ENCODE results near the gene PRLR. TPM values are rescaled to one million over a fixed set of nuclear protein-coding genes. Genes with fewer than 3 reads are reported as not detected.

Gene PRLR
- total RNA-seq, 4 donors from 2014 or later, result 9.1 to 69.5 (median 54.1) TPM

DNA sequence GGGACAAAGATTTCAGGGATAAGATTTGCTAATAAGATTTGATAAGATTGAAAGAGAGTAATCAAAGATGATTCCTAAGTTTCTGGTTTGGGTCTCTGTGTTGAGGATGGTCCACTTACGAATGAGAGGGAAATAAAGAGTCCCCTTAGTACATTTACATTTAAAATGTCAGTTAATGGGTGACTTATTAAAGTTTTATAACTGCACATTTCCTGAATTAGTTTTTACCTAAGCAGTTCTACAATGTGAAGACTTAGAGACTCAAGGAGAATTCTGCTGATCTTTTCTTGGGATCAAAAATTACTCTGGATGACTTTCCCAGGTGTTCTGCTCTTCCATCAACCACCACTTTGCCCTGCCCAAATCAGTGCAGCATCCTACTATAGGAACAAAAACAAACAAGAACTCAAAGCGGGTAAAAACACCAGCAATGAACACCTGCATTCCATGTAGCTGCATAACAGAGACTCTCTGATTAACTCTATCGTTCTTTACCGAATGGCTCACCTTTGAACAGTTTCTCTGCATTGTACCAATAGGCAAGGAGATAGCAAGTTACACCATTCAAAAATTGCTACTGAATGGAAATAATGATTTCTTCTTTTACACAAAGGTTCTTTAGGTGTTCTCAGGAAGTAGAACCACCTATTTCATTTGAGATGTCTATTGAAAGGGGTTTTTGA, 65.3 kb downstream of the PRLR start:
- TF ChIP-seq POLR2A (IDR thresholded peaks at IDR 0.05) (no peak), CTCF (IDR thresholded peaks at IDR 0.05) (no peak)

GRCh38 chr5:35163710-35164033, 66.6 kb downstream of the PRLR start:
- H3K4me3 ChIP-seq, result no peak overlapping the region
- H3K4me1 ChIP-seq, result peaks cover 0 to 10% (median 0%) of the 10 kb centered on the region in 4 donors

More for the DNA sequence above, 65.3 kb downstream of the PRLR start:
- peaks cover 0 to 5% (median 0%) of the 10 kb centered on the region in 3 donors for H3K36me3 ChIP-seq
- H3K27ac ChIP-seq, result no peak overlapping the region
- DNase-seq, result no peak
- no peaks in the 10 kb centered on the region for H3K27me3 ChIP-seq
- peaks cover 0 to 4% (median 0%) of the 10 kb centered on the region in 4 donors for H3K4me1 ChIP-seq
- no peaks in the 10 kb centered on the region for H3K9me3 ChIP-seq
- no peak overlapping the region for H3K4me3 ChIP-seq

GRCh38 chr5:35162848-35163709, 67.2 kb downstream of the PRLR start:
- no peaks in the 10 kb centered on the region for H3K27me3 ChIP-seq
- H3K4me1 ChIP-seq, result peaks cover 0 to 16% (median 0%) of the 10 kb centered on the region in 4 donors
- no peak for DNase-seq
- H3K36me3 ChIP-seq, result peaks cover 0 to 5% (median 0%) of the 10 kb centered on the region in 3 donors
- TF ChIP-seq CTCF (IDR thresholded peaks at IDR 0.05) (no peak), POLR2A (IDR thresholded peaks at IDR 0.05) (no peak)
- no peak overlapping the region for H3K4me3 ChIP-seq
- H3K9me3 ChIP-seq, result no peaks in the 10 kb centered on the region
- no peak overlapping the region for H3K27ac ChIP-seq

More at GRCh38 chr5:35163710-35164033, 66.6 kb downstream of the PRLR start:
- DNase-seq, result no peak
- no peak overlapping the region for H3K27ac ChIP-seq
- H3K36me3 ChIP-seq, result peaks cover 0 to 5% (median 0%) of the 10 kb centered on the region in 3 donors
- H3K27me3 ChIP-seq, result no peaks in the 10 kb centered on the region
- TF ChIP-seq POLR2A (IDR thresholded peaks at IDR 0.05), result no peak
- no peak for TF ChIP-seq CTCF (IDR thresholded peaks at IDR 0.05)
- no peaks in the 10 kb centered on the region for H3K9me3 ChIP-seq

- H3K27ac ChIP-seq, result no peak overlapping the region
- DNase-seq, result no peak
- H3K36me3 ChIP-seq, result peaks cover 0 to 5% (median 0%) of the 10 kb centered on the region in 3 donors
- H3K9me3 ChIP-seq, result no peaks in the 10 kb centered on the region
- no peaks in the 10 kb centered on the region for H3K27me3 ChIP-seq
- TF ChIP-seq POLR2A (IDR thresholded peaks at IDR 0.05), result no peak
- no peak for TF ChIP-seq CTCF (IDR thresholded peaks at IDR 0.05)
- H3K4me3 ChIP-seq, result no peak overlapping the region
- H3K4me1 ChIP-seq, result peaks cover 0 to 18% (median 0%) of the 10 kb centered on the region in 4 donors
Observed at GRCh38 chr5:35161652-35162273, 68.5 kb downstream of the PRLR start.

DNA sequence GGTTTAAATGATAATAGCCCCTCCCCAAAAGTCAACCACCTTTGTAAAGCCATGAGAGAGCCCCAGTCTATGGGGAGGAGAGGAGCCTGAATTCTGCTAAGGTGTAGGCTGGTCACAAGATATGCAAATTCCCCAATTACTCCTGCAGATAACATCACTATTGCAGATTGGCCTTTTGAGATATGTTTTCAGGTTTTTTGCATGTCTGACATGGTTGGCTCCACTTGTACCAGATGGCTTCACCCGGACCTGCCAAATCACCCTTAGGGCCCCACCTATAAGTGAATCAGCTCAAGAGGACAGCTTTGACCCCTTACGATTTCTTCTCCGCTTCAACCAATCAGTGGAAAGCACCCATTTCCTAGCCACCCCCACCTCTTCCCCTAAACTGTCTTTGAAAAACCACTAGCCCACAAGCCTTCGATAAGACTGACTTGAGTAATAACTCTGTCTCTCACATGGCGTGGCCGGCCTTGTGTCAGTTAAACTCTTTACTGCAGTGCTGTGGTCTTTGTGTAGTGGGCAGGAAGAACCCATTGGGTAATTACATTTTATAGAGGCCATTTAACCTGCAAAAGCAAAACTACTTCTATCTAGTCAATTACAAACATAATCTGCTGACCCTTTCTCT, 69.7 kb downstream of the PRLR start:
- Histone ChIP-seq H3K4me1 (peaks cover 0 to 18% (median 0%) of the 10 kb centered on the region in 4 donors), H3K4me3 (no peak overlapping the region), H3K36me3 (peaks cover 0 to 5% (median 0%) of the 10 kb centered on the region in 3 donors), H3K27ac (no peak overlapping the region), H3K9me3 (no peaks in the 10 kb centered on the region), H3K27me3 (no peaks in the 10 kb centered on the region)
- DNase-seq, result no peak
- TF ChIP-seq CTCF (IDR thresholded peaks at IDR 0.05) (no peak), POLR2A (IDR thresholded peaks at IDR 0.05) (no peak)

Measured in Peyer's patch (tissue), 4 donors.